HAP-1 (cell line): Measurements from ENCODE around the gene OPALIN.

Source experiments
- DNase-seq, 2 experiments: peaks; one replicate each; pipeline ENCODE4 v3.0.0-alpha.2; 2016 to 2020; ENCODE audit warnings: low spot score in 2 of 2
- H3K27me3 ChIP-seq: fragments of 250-450 bp; sonication (Bioruptor Pico); 2 replicates; pipeline ENCODE4 v1.5.1; 2020; ENCODE audit warnings: low read depth, mild to moderate bottlenecking, moderate library complexity
- H3K36me3 ChIP-seq: fragments of 250-450 bp; sonication (Bioruptor Pico); replicated peaks from 2 replicates; pipeline ENCODE4 v1.5.1; 2020; ENCODE audit warnings: mild to moderate bottlenecking
- H3K4me1 ChIP-seq: fragments of 250-450 bp; sonication (Bioruptor Pico); 2 replicates; pipeline ENCODE4 v1.5.1; 2020; ENCODE audit warnings: mild to moderate bottlenecking
- H3K4me3 ChIP-seq: fragments of 250-450 bp; sonication (Bioruptor Pico); 2 replicates; pipeline ENCODE4 v1.5.1; 2020; ENCODE audit warnings: mild to moderate bottlenecking, moderate library complexity
- H3K9me3 ChIP-seq: fragments of 250-450 bp; sonication (Bioruptor Pico); 2 replicates; pipeline ENCODE4 v1.5.1; 2020; ENCODE audit warnings: mild to moderate bottlenecking, moderate library complexity
- in situ Hi-C: fragments of 300-500 bp; cut with MboI; formaldehyde crosslinking; loops from 3 replicates; pipeline ENCODE4 v1.14.3; 2020; ENCODE audit warnings: low sequenced_read_pairs, inconsistent platforms, mixed read lengths

The OPALIN gene, protein sequence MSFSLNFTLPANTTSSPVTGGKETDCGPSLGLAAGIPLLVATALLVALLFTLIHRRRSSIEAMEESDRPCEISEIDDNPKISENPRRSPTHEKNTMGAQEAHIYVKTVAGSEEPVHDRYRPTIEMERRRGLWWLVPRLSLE

DNA sequence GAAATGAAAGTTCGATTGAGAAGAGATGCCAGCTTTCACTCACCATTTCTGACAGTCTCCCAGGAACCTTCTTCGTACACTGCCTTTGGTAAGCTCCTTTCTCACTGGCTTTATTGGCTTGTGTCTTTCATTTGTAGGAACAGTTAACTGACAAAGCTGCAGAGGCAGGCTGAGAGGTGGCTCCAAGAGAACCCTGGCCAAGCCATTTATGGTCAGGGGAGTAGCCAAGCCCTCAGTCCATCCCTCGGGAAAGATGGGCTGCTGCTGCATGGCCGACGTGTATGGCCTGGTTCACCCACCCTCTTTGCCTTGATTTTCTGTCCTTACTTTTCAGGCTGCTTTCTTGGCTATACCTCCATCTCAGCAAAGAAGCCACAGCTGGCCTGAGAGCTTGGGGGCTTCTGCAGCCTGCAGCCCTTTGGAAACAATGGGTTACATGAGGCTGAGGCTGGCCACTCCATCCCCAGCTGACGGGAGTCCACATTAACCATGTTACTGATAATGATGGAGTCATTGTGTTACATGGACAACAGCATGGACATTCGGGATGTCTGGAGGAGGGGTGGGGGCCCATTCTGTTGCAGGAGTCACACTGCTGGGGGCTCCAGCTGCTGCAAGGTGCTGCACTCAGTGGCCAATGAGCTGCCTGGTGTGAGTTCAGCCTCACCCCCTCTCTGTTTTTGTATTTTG, at the start of gene OPALIN:
TSS of gene OPALIN (minus strand) at position 152 of the 690 bp plus-strand sequence. CDS start at position 46, 106 bp downstream.
- no peaks in the 10 kb centered on the region for H3K4me1 ChIP-seq
- H3K27me3 ChIP-seq = peaks cover 10% of the 10 kb centered on the region
- no peaks in the 10 kb centered on the region for H3K36me3 ChIP-seq
- no peaks in the 10 kb centered on the region for H3K9me3 ChIP-seq
- in situ Hi-C loops = no loop called here
- no peak within 1 kb of the TSS for H3K4me3 ChIP-seq
- DNase-seq = no peak

DNA sequence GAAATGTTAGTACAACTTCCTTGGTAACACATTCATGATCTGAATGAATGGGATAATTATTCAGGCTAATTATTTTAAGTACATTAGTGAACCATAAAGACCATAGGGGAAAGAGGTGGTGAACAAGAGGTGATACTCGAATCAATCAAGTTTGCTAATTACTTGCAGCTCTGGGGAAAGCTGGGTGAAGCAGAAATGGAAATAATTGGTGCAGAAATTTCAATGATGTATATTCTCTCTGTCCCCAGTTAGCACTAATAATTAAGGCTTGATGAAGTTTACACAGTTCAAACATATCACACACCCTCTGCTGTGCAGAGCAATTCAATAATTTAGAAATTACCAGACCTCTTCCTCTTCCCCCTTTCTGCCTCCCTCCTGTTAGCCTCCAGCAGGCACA, 49.4 kb upstream of the OPALIN start:
- H3K4me3 ChIP-seq = no peak overlapping the region
- H3K36me3 ChIP-seq = no peaks in the 10 kb centered on the region
- in situ Hi-C loops = no loop called here
- H3K27me3 ChIP-seq = peaks cover 56% of the 10 kb centered on the region
- H3K9me3 ChIP-seq = no peaks in the 10 kb centered on the region
- no peaks in the 10 kb centered on the region for H3K4me1 ChIP-seq
- DNase-seq = no peak

DNA sequence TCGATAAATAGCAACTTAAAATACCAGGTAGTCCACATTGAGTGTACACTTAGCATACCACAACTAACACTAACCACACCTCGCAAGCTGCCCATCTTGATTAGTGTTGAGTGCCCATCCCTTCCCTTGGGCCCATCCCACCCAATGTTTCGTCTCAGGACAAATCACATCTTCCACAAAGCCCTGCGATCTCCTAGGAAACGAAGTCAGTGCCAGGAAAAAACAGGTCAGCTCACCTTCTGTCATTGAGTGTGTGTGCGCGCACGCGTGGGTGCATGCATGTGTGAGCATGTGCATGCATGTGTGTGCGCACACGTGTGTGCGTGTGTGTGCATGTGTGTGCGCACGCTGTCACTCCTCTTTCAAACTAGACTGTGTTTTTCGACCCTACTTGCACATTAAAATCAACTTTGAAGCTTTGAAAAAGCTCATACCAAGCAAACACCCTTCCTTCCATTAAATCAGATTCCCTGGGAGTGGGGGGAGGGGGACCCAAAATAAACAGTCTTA, 48.8 kb upstream of the OPALIN start:
- no peak for DNase-seq
- Histone ChIP-seq H3K4me1 (no peaks in the 10 kb centered on the region), H3K9me3 (no peaks in the 10 kb centered on the region), H3K4me3 (no peak overlapping the region), H3K27me3 (peaks cover 59% of the 10 kb centered on the region), H3K36me3 (no peaks in the 10 kb centered on the region)
- in situ Hi-C loops = no loop called here

DNA sequence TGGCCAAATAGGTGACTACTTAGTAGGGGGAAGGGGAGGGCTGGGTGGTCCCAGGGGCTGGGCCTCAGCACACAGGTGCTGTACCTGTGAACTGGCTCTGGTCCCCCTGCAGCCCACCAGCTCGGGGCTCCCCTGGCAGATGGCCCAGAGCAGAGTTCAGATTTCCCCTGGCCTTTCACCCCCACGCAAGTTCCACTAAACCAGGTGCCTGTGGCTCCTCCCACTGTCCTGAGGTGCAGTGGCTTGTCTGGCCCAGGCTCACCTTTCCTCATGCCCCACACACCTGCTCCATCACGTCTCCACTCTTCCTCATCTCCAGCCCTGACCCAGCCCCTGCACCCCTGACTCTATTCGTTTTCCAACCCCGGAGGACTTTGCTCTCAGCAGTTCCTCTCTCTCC, 47.3 kb upstream of the OPALIN start:
- Histone ChIP-seq H3K4me1 (no peaks in the 10 kb centered on the region), H3K4me3 (no peak overlapping the region), H3K9me3 (no peaks in the 10 kb centered on the region), H3K27me3 (peaks cover 63% of the 10 kb centered on the region), H3K36me3 (no peaks in the 10 kb centered on the region)
- DNase-seq = no peak
- in situ Hi-C loops = no loop called here

DNA sequence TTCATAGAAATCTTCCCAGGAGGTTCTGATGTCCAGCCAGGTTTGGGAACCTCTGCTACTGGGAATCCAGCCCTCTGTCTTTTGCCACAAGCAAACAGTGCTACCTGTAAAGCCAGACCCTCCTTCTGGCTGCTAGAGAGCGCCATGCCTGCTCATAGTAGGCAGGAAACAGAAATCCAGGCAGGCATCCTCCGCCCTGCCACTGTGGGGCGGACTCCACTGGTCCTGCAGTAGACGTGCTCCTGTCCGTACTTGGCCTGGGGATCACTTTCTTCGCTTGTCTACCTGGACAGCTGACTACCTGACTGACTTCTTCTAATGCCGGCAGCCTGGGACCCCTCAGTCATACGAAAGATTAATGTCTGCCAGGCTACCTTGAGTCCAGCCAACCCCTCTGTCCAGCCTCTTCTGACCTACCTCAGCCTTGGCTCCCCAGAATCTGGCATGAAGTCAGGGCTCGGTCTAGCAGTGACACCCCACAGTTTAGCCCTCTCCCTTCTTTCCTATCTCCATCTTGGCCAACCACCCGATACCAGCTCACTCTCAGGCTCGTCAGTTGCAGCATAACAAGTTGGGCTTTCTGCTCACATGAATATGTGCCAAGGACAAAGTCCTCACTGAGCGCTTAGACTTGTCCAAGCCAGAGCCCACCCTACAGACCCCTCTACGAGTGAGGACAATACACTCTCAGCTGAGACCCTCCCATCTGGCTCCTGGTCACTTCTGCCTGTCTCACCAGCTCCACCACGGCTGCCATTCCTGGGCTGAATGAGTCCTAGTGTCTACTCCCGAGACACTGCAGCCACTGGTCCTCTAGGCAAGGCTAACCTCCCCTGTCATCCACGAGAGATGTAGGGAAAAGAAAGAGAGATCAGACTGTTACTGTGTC, 43.9 kb upstream of the OPALIN start:
- H3K9me3 ChIP-seq = no peaks in the 10 kb centered on the region
- no peaks in the 10 kb centered on the region for H3K36me3 ChIP-seq
- no peaks in the 10 kb centered on the region for H3K4me1 ChIP-seq
- DNase-seq = no peak
- H3K4me3 ChIP-seq = no peak overlapping the region
- peaks cover 60% of the 10 kb centered on the region for H3K27me3 ChIP-seq
- in situ Hi-C loops = no loop called here

DNA sequence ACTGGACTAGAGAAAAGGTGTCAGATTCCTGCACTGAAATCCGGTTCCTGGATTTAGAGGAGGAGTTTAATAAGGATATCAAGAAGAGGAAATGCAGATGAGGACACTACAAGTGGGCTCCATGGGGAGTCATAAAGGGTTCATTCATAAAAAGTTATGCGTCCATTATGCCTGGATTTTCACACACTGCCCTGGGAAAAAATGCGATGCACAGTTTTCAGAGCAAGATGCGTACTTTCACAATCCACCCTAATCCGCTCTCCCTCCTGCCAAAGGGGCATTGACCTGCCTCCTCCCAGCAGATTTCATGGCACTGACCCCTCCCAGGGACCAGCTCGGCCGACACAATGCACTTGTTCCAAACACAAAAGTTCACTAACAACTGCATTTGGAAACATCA, 42.2 kb upstream of the OPALIN start:
- Histone ChIP-seq H3K4me3 (no peak overlapping the region), H3K9me3 (no peaks in the 10 kb centered on the region), H3K4me1 (no peaks in the 10 kb centered on the region), H3K36me3 (no peaks in the 10 kb centered on the region), H3K27me3 (peaks cover 58% of the 10 kb centered on the region)
- DNase-seq = no peak
- in situ Hi-C loops = no loop called here

DNA sequence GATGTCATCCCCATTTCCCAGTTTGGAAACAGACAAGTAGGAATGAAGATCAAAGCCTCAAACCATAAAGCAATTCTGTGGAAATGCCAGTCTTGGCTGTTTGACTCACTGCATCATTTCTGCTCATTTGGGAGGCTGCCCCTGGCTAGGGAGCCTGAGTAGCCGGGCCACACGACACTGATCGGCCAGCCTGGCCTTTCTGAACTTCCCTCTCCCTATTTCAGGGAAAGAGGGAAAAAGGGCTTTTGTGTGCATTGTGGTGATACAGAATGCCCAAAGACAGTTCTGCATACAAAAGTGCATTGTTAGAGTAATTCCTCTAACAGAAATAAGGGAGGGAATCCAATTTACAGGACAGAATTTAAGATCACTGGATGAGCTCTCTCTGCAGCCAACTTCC, 41.7 kb upstream of the OPALIN start:
- Histone ChIP-seq H3K36me3 (no peaks in the 10 kb centered on the region), H3K4me1 (no peaks in the 10 kb centered on the region), H3K27me3 (peaks cover 58% of the 10 kb centered on the region), H3K9me3 (no peaks in the 10 kb centered on the region), H3K4me3 (no peak overlapping the region)
- in situ Hi-C loops = no loop called here
- DNase-seq = no peak

DNA sequence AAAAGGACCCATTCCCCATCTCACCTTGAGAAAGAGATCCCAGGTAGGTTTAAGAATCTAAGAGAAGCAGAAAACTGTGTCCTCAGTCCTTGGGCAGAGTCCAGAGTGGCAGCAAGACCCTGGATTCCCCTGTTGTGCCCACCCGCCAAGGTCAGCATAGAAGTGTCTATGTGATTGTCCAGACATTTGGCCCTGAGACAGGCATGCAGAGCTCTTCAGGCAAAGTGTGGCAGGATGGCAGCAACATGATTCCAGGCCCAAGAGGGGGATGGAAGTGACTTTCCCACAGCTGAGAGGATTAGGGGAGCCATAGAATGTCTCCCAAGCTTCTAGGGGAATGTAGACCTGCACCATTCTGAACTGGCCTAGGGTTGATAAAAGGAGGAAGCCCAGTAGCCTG, 39.1 kb upstream of the OPALIN start:
- no peaks in the 10 kb centered on the region for H3K4me1 ChIP-seq
- H3K36me3 ChIP-seq = no peaks in the 10 kb centered on the region
- in situ Hi-C loops = loop anchor here (5.0 kb wide), 1 partner anchor 114 kb away; the partner anchor contains the start of gene TLL2
- no peak for DNase-seq
- H3K9me3 ChIP-seq = no peaks in the 10 kb centered on the region
- H3K27me3 ChIP-seq = peaks cover 53% of the 10 kb centered on the region
- no peak overlapping the region for H3K4me3 ChIP-seq

DNA sequence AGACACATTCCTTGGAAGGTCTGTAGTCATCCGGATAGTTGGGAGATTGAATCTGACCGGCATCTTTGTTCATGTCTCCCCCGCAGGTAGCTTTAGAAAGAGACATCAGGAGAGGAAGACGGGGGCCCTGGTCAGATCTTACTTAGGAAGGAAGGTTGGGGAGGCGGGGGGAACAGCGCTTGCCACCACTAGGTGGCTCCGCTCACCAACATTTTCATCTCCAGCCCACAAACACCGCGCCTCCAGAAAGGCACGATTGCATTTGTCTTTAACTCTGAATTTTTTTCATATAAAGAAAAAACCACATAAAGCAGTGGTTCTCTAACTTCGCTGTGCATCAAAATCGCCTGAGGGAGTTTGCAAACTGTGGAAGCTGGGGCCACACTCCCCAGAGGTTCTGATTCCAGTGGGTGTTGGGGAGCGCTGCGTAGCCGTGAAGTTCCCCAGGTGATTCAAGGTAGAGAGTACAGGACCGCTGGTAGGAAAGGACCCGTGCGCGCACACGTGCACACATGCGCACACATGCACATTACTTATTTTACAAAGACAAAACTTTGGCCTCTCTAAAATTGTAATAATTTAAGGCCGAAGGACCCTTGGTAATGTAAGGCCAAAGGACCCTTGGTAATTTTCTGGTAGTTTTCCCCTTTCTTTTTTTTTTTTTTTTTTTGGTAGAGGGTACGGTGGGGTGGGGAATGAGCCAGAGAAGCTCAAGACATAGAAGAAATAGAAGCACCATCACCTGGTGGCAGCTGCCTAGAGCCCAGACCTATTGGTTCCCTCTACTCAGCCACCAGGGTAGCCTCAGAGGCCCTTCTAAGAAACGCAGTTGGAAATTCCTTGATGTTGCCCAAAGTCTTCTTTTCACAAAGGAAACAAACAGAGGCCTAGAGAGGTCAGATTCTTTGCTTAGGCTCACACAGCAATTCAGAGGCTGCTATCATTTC, 37.4 kb upstream of the OPALIN start:
- DNase-seq = peak; percentile 51 to 76
- no peaks in the 10 kb centered on the region for H3K9me3 ChIP-seq
- H3K27me3 ChIP-seq = peaks cover 45% of the 10 kb centered on the region
- no peaks in the 10 kb centered on the region for H3K36me3 ChIP-seq
- in situ Hi-C loops = loop anchor here (5.0 kb wide), 1 partner anchor 116 kb away; the partner anchor contains the start of gene TLL2
- H3K4me3 ChIP-seq = no peak overlapping the region
- H3K4me1 ChIP-seq = no peaks in the 10 kb centered on the region

DNA sequence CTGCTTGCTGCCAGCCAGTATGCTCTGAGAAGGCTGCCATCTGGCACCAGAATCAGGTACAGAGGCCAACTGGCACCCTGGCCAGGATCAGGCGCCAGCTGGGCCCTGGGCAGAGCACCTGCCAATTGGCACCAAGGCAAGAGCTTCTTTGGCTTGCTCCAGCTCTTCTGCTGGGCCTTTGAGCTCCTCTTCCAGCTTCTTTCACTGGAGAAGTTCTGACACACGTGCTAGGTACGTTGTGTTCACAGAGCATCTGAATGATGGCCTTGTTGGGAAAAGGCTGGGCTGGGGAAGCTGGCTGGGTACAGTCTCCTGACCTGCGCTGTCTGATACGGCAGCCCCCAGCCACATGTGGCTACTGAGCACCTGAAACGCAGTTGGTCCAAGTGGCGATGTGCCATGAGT, 31.7 kb upstream of the OPALIN start:
- Histone ChIP-seq H3K27me3 (peaks cover 20% of the 10 kb centered on the region), H3K4me1 (no peaks in the 10 kb centered on the region), H3K36me3 (no peaks in the 10 kb centered on the region), H3K4me3 (no peak overlapping the region), H3K9me3 (no peaks in the 10 kb centered on the region)
- in situ Hi-C loops = no loop called here
- no peak for DNase-seq

DNA sequence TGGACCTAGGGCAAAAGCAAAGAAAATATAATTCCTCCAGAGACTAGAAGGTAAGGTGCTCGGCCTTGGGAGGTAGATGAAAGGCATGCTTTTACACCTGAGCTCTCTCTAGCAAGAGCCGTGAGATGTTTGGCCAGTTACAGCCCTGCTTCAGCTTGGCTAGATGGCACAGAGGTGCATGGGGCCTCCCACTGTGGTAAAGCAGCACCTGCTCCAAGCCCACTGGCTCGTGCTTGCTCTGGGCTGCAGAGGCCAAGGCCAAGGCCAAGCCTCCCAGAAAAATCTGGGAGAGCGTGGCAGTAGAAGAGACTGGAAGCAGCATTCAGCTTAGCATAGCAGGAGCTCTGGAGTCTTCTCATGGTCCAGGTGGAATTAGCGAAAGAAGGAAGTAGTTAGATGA, 31.0 kb upstream of the OPALIN start:
- DNase-seq = no peak
- in situ Hi-C loops = no loop called here
- Histone ChIP-seq H3K9me3 (no peaks in the 10 kb centered on the region), H3K4me3 (no peak overlapping the region), H3K4me1 (no peaks in the 10 kb centered on the region), H3K36me3 (no peaks in the 10 kb centered on the region), H3K27me3 (peaks cover 15% of the 10 kb centered on the region)

DNA sequence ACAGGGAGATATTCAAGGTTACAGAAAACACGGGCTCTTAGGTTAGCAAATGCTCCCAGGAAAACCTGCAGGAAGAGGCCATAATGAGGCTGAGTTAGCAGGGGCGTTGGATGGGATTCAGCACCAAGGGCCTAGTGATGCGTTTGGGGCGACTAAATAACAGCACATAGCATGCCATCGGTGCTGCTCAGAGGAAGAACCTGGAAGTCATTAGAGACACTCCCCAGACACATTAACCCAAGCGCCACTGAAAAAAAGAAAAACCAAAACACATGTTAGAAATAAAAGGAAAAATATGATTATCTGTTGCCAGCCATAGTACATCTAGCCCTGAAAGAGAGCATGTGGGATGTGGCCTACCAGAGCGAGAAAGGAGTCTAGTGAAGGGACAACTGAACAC, 28.8 kb upstream of the OPALIN start:
- in situ Hi-C loops = no loop called here

DNA sequence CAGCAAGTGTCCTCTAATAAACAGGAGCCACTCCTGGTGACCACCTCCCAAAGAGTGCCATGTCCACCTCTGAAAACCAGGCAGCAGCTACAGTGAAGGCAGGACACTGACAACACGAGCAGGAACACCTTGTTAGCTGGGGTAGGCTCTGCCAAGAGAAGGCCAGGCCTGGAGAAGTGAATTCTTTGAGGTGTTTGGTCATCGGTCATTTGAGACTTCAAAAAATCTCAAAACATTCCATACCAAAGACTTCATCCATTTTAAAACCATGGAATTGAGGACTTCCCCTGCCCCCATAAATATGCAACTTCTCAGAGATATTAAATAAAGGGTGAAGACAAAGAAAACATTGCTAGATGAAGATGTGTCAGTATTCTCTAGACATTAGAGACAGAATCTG, 28.4 kb upstream of the OPALIN start:
- no peak overlapping the region for H3K4me3 ChIP-seq
- peaks cover 2% of the 10 kb centered on the region; the same call in 1 of the 2 replicates for H3K27me3 ChIP-seq
- H3K36me3 ChIP-seq = no peaks in the 10 kb centered on the region
- no peaks in the 10 kb centered on the region for H3K4me1 ChIP-seq
- DNase-seq = no peak
- in situ Hi-C loops = no loop called here
- H3K9me3 ChIP-seq = no peaks in the 10 kb centered on the region

More for the DNA sequence above, 28.8 kb upstream of the OPALIN start:
- Histone ChIP-seq H3K36me3 (no peaks in the 10 kb centered on the region), H3K9me3 (no peaks in the 10 kb centered on the region), H3K4me3 (no peak overlapping the region), H3K27me3 (peaks cover 6% of the 10 kb centered on the region), H3K4me1 (no peaks in the 10 kb centered on the region)
- no peak for DNase-seq
